Mesenteric fat pad (tissue), 1 donor: ENCODE results near the gene CCDC88C. TPM values are rescaled to one million over a fixed set of nuclear protein-coding genes. Genes with fewer than 3 reads are reported as not detected.
"Not testable (repeated sequence)": the region's sequence is repeated elsewhere in the genome, so short reads cannot be mapped to it uniquely, and the experiment has no call there.

Experiments used
- DNase-seq: peaks from one replicate; pipeline ENCODE4 v3.0.0-alpha.2; 2020; ENCODE audit warnings: low spot score
- total RNA-seq: library from RNA; stranded (reverse); fragmentation: NEBNext Ultra II Directional; extraction: Animal tissue kit (Norgen Biotek cat#: 25700); gene quantifications from one replicate; pipeline ENCODE4 v1.2.1, GENCODE V29; 2021
- donor health status: DM: yes; HTN: yes; CAD: no.

Gene CCDC88C
- total RNA-seq, 1 donor from 2014 or later = 17.4 TPM

DNA sequence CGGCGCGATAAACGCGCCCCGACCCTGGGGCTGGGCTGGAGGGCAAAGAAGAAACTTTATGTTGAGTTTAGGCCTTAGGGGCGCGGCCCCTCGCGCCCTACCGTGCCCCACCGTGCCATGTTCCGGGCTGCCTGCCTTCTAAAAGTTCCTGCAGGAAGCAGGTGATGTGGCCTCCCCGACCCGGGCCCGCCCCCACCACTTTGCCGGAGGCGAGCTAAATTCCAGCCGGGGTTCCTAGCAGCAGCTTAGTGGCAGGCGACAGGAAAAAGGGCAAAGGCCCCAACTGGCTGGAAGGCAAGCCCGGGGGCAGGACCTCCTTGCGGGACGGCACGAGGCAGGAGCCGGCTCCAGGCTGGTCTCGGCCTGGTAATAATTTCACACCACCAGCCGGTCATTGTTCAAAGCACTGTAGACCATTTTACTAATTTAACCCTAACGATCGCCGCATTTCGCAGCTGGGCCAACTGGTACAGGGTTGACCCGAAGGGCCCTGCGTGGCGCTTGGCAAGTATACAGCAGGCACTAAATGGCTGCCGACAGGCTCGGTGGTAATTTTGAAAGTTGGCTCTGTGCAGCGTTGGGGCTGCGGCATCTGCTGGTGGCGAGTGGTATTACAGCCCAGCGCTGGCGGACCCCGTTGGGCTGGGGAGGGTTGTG lies 895 bp upstream of the CCDC88C start:
- DNase-seq = peak; percentile 91

DNA sequence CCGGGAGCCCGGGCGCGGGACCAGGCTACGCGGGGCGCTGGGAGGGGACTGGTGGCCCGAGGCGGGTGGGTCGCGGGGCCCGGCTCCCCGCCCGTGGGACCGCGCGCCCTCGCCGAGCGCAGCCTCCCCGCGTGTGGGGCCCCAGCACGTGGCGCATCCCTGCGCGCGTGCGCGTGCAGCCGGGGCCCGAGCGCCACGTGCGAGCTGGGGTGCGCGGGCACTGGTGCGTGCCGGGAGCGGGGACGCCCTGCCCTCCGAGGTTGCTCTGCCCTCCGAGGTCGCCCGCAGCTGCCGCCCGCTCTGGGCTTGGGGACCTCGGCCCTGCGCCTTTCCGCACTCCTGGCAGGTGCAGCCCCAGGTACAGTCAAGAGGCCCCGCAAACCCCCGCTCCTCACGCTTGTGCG lies 365 bp upstream of the CCDC88C start:
- DNase-seq = peak; percentile 90

DNA sequence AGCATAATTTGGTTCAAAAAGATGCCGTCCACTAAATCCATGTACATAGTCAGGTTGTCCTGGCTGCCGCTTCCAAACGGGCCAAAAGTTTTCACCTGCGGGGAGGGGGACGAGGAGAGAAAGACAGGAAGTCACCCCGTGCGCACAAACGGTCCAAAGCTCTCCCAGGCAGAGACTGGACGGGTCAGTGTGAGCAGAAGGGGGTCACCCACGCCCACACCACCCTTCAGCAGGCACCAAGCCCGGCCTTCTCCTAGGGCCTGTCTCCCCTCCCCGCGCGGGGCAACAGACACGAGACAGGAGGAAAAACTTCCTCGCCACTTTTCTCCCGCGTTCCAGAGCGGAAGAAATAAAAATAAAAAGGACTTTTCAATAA lies 888 bp downstream of the CCDC88C start:
- DNase-seq = peak; percentile 83

DNA sequence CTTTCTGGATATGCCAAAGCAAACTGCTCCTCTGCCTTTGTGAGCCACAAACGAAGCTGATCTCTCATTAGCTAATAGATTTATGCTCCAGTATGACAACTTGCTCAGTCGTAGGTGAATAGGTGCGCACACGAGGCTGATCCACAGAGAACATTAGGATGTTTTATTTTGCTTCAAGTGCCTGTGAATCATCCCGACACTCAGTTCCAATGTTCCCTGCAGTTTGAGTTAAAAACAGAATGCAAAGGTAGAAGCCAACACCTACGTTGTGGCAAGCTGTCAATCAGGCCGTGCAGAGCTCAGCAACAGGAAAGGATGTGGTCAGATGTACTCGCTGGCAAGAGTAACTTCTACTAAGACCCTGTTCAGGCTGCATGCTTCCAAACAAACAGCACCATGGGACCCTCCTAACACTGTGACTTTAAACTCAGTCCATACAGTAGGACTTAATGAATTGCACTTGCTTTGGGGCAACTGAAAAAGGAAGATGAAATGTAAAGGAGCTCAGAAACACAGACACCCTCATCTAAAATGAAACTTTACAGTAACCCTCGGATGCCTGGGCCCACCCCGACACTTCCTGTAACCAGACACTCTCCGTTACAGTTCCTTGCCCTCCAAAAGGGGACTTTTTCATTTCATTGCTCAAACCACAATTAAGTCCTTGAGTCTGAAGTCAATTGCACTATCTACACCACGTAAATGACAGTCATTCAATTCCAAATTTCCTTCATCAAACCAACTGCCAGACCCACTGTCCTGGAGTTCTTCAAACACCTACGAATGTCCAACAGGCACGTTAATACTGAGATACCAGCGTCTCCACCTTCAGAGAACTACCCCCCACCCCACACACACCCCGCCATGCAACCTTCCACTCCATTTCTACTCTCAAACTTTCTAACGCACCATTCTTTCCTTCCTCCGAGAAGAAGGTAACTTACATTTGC lies 1.6 kb downstream of the CCDC88C start:
- DNase-seq = peak; percentile 20

DNA sequence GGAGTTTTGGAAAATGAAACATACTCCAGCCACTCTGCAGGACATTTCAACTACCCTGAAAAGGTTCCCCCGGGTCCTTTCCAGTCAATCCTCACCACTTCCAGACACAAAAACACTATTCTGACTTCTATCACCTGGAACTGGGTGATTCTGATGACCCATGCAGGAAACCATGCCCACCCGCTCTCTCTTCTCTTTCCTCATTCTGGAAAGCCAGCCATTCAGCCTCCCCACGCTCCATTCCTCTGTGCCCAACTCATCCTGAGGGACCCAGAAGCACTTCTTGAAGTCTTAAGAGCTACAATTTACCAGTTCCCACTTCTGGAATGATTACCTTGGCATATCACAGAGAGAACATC lies 3.2 kb downstream of the CCDC88C start:
- DNase-seq = no peak

DNA sequence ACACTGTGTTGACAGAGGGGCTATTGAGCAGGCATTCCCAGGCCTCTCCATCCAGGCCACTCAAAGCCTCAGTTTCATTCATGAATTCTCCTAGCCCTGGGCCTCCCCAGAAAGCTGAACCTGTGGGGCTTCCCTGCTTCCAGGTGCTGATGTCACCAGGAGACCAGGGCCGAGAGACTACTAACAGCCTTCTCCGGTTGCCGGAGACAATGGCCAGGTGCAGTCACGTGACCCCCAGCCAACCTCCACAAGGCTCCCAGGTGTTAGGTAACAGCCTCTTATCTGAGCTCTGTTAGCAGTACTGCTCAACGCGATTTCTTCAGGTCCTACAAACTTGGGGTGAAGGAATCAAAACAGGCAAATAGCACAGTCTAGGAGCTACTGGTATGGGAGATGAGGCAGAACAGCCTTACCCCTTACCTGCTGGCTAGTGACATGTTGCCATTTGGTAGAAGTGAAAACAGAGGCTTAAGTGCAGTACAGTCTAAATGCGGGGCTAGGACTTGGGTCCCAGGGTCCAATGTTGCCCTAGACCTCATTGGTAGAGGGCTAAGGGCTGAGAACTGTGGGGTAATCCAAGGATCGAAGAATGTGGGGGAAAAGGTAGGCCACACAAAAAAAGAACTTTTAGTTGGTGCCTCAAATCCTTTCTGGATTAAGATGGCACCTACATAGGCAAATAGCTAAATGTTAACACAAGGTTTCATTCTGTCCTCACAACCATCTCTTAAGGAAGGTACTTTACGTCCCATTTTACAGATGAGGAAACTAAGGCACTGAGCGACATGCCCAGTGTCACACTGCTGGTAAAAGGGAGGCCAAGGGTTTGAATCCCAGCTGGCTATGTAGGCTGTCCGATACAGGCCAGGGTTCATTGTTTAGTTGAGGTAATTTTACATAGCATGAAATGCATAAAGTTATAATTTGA lies 3.8 kb downstream of the CCDC88C start:
- peak; percentile 75 for DNase-seq

DNA sequence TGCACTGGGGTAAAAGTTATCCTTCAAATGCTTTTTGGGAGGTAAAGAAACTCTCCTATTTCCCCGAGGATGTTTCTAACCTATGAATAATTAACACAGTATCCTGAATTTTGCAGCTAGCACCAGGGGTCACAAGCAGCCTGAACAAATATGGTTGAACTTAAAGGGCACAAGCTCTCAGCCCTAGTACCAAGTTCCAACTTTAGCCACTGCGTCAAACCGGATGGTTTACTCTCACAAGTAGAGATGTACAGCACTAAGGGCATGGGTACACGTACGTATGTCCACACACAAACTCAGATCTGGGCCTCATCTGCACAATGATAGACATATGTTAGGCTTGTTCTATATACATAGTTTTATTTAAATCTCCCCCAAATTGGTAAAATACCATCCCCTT lies 4.7 kb downstream of the CCDC88C start:
- DNase-seq = no peak

DNA sequence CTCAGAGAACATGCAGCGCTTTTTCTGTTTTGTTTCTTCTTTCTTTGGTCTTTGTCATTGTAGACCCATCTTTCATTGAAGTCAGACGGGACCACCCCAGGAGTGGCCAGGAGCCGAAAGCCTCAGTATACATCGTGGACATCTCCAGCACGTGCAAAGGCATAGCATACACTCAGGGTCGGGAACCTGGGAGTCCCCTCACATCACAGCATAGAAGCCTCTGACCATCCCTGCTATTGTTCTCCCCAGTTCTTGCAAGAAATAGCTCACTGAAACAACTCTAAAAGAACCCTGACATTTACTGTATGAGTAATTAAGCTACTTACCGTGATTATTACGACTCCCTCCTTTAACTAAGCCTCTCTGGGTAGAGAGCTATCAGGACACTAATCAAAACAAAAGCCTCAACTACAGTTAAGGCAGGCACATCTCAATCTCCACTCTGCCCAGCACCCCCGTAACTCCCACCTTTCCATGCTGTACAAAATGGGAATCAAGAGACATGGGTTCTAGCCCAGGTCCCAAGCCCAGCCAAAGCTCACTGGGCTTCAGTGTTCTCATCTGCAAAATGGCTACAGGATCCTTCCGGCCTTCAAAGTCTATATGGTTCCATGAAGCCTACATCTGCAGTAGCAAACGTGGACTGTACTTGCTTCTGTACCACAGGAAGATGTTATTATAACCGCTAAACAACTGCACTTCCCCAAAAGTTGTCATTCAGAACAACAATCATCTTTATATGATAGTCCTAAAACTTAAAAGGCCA lies 6.7 kb downstream of the CCDC88C start:
- no peak for DNase-seq

DNA sequence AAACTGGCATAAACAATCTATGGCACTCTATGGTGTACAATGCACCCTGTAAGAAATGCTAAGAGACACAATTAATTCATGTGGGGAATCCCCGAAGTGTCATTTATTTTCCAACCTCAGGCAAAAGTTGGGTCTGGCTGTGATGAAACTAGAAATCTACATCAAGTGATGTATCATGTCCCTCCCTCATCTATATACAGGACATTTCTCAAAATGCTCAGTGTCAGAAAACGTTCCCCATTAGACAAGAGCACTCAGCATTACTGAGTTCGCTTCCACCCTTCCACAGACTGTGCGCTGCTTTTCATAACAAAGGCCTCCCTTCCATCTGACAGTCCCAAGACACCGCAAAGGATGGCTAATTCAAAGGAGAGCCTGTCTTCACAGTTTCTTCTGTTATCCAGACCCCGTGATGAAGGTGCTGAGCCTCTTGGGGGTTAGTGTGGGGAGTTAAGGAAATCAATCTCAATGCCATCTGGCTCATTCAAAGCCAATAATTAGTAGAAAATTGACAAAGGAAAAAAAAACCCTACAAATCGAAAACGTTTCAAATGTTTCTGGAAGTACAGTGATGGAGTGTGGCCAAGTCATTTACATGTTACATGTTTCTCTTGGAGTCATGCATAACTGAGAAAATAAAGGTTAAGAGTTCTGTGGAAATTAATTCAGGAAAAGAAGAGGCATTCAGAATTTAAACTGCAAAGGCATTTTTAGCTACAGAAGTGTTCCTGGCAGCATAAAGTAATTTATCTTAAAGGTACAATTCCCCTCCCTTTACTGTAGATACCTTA lies 7.5 kb downstream of the CCDC88C start:
- no peak for DNase-seq

DNA sequence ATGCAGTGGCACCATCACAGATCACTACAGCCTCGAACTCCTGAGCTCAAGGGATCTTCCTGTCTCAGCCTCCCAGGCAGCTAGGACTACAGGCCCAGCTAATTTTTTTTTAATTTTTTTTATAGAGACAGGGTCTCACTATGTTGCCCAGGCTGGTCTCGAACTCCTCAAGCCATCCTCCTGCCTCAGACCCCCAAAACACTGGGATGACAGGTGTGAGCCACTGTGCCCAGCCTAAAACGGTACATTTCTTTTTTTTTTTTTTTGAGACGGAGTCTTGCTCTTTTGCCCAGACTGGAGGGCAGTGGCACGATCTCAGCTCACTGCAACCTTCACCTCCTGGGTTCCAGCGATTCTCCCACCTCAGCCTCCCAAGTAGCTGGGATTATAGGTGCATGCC lies 8.4 kb downstream of the CCDC88C start:
- not testable (repeated sequence) for DNase-seq

DNA sequence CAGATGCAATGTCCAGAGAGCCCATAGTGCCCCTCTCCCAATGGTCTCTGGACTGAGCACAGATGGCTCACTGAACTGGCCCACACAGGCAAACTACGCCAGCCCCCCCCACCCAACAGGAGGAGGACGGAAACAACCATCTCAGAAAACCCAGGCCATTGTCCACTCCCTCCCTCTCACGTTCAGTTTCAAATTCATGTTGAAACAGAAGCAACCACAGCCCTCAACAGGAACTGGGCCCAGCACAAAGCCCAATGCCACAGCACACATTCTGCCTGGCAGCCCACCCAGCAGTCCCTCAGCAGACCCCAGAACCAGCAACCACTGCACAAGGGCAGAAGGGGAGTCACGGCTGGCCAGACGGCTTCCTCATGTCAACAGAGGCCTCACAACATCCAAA lies 10.6 kb downstream of the CCDC88C start:
- no peak for DNase-seq

DNA sequence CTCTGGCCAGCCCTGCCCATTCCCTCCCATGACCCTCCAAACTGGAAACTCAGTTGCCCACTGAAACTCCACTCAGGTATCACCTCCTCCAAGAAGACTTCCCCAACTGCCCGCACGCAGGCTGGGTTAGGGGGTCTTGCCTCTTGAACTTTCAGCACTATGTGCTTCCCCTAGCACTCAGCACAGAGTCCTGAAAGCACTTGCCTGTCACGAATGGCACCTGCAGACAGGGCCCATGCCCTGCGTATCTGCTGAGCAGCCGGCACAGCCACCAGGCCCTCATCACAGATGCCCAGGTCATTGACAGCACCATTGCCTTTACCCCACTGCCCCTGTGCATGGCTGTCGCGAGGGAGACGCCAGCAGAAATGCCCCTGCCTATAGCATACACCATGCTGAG lies 11.2 kb downstream of the CCDC88C start:
- no peak for DNase-seq

DNA sequence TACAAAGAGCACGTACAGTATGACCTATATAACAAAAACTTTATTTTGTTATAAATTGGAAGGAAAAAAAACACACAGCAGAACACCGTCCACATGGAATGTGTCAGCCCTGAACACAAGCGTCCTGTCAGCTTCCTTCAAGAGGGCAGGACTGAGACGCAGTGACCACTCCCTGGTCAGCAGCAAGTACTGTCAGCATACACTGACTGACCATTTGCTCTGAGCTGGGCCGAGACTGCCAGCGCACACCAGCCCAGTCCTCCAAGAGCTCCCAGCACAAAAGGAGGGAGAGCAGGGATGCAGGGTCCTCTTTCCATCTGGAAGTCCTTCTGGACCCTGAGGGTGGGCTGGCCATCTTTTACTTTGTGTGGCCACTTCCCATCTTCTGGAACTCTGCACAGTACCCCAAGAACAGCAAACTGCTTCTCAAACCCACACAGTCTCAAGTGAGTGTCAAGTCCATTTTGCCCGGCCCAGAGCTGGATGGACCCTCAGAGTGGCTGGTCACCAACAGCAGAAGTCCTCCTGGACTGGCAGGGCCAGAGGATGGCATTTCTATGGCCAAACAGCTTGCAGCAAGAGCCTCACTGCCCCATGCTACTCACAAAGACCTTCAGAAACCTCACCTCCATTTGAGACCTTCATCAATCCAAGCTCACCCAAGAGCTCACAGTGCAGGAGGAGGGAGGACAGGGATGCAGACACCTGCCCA lies 11.7 kb downstream of the CCDC88C start:
- DNase-seq = no peak

DNA sequence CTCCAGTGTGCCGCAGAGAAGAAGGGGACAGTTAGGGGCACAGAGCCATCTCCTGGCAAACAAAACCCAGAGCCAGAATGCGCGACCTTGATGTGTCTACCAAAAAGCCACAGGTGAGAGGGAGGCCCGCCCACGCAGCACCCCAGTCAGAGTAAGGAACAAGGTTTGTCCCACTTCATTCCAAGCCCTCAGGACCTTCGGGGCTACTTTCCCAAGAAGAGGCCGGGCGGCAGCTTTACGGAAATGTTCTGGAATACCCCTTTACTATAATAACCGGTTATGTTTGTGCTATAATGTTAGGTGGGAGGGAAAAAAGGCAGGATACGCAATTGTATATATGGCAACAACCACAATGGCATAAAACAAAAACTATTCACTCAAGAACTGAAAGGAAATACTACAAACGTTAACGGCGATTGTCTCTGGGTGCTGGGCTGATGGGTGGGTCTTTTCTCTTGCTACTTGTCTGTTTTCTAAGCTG lies 12.3 kb downstream of the CCDC88C start:
- DNase-seq = no peak

DNA sequence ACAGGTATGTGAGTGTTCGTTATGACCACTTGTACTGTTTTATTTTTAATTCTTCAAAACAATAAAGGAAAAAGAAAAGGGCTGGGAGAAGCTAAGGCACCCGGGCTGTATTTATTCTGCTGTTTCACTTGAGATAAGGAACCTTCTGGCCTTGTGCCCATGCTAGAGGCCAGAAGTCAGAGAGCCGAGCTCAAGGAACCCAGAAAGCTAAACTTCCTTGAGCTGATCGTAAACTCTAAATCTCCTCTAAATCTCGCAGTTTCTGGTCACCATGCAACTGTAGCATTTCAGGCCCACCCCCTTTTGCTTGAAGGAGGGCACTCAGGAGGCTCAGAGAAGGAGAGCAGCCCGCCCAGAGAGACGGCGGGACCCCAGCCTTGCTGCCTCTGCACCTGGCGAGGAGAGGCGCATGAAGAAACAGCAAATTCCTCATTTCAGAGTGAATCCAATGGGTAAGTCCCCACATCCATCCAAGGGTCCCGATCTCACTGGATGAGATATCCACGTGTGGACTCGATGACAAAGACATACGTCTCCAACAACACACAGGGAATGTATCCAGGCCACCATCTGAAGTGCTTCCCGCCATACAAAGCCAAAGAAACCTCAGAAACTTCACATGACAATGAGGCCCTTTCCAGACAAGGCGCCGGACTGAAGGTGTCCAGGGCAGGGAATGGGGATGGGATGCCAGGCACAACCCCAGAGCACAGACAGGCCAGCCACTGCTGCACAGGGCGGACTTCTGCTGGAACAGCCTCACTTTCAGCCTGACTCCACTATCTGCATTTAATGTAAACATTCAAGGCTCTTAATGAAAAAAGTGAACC lies 14.6 kb downstream of the CCDC88C start:
- DNase-seq = no peak

DNA sequence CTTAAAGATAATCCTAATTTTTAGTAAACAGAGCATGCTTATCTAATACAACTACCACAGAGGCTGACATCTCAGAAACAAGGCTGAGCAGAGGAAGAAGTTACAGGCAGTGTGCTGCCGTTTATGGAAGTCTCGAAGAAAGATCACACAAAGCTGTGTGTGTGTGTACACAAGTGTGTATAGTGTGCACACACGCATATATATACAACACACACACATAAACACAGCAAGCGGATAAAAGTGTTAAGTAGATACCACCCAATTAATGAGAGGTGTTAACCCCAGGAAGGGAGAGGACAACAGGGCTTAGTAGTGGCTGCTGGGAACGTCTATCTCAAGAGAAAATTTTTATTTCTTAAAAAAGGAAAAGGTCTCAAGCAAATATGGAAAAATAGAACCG lies 15.3 kb downstream of the CCDC88C start:
- no peak for DNase-seq

DNA sequence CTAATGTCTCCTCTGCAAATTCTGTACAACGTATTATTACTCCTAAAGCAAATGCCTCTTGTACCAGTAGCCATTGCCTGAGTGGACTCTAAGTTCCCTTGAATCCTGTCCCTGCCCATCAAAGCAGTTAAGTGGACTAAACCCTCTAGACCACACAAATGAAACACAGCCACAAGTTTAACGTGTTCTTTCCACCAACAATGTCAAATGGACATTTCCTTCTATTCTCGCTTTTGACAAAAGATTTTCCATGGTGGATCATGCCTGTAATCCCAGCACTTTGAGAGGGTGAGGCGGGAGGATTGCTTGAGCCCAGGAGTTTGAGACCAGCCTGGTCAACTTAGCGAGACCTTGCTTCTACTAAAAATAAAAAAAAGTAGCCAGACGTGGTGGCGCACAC lies 15.9 kb downstream of the CCDC88C start:
- DNase-seq = no peak

DNA sequence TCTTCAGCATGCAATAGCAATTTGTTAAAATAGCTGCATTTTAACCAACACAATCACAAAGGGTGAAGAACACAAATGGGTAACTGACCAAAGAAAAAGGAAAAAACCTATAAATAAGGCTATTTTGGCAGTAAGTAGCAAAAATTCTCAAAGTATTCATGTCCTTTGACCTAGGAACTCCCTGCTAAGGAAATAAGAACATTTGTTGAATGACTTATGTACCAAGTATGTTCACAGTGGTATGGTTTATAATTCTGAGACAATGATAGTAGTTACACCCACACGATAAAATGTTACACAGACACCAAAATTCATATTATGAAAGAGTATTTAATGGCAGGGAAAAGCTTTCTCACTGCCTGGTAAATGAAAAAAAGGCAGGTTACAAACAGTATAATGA lies 16.9 kb downstream of the CCDC88C start:
- no peak for DNase-seq
